ENCODE results near the gene OR2T35.

OR2T35 gene

GRCh38 chr1:248625971-248626370, 19.1 kb downstream of the OR2T35 start:
- no peak for DNase-seq (ENCODE audit: low read depth in 2 of 2)

DNA sequence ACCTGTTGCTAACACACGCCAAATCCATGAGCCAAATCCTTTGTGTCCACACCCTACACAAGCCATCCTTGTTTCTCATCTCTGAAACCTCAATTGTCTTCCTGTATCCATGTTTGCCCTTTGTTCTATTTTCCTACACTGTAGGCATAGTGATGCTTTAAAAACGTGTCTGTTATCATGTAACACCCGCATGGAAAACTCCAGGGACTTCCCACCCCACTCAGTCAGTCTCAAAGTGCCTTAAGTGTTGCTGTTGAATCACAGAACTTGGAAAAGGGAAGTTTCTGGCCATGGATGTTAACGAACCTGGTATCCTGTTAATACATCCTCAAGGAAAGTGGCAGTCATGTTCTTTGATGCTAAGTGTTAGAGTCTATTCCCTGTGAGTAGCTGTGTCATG, 19.9 kb downstream of the OR2T35 start:
- no peak for DNase-seq (ENCODE audit: low read depth in 2 of 2)

GRCh38 chr1:248622570-248623001, 22.5 kb downstream of the OR2T35 start:
- DNase-seq (ENCODE audit: low read depth in 2 of 2), result no peak

- no peak for DNase-seq (ENCODE audit: low read depth in 2 of 2)
Observed at GRCh38 chr1:248621770-248622169, 23.3 kb downstream of the OR2T35 start.

DNA sequence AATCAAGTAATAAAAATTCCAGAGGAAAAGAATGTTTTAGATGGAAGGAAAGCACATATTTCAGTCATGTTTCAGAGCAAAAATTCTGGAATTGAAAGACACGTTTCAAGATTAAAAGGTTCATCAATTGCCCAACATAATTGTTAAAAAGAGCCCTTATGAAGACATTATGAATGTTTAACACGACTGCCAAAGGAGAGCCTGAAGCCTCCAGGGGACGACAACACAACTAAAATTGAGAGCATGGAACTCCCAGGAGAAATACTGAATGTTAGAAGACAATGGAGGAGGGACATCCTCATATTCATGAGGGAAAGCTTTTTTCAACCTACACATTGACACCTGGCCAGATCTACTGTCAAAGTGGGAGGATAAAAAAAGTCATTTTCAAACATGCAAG, 26.2 kb downstream of the OR2T35 start:
- DNase-seq (ENCODE audit: low read depth in 2 of 2), result peak in 1 of 2 experiments; percentile 62

DNA sequence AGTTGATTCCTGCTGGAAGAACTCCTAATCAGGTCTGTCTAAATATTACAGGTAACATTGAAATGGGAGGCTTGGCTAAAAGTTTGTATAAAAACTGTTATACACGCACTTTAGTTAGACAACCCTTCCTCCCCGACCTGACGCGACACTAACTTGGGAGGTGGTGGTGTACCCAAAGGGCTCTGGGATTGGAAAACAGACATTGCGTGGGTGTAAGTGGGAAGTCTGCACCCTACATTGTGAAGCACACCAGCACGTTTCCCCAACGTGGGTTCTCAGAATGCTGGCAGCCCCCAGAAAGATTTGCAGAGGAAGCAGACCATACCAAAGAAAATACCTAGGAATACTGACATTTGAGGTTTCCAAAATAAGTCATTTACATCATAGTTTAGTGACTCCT, 27.0 kb downstream of the OR2T35 start:
- no peak for DNase-seq (ENCODE audit: low read depth in 2 of 2)

GRCh38 chr1:248613742-248614141, 31.3 kb downstream of the OR2T35 start:
- DNase-seq (ENCODE audit: low read depth in 2 of 2), result no peak

- peak in 1 of 2 experiments; percentile 3 for DNase-seq (ENCODE audit: low read depth in 2 of 2)
Observed at GRCh38 chr1:248611883-248612414, 33.1 kb downstream of the OR2T35 start.

DNA sequence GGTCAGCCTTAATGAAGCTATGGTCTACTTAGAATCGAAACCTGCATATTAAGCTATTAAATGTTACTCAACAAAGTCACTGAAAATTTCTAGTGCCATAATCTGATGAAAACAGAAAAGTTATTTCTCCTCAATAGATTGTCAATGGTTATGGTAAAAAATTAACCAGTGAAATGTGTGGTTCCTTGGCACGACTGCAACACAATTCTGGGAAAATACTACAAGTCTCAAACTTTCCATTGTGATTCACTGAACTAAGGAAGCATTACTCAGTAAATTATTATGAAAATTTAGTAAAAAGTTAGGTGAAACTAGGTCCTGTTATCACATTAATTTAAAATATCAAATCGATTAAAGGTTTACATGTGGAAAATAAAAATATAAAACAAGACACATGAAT, 34.8 kb downstream of the OR2T35 start:
- no peak for DNase-seq (ENCODE audit: low read depth in 2 of 2)

GRCh38 chr1:248599396-248599795, 45.7 kb downstream of the OR2T35 start:
- no peak for DNase-seq (ENCODE audit: low read depth in 2 of 2)

- DNase-seq (ENCODE audit: low read depth in 2 of 2), result no peak
Observed at GRCh38 chr1:248597589-248597988, 47.5 kb downstream of the OR2T35 start, which contains the start of gene OR2T10. TSS of gene OR2T10 (minus strand) at chr1:248597700. CDS start at chr1:248593768, 3,932 bp downstream.

DNA sequence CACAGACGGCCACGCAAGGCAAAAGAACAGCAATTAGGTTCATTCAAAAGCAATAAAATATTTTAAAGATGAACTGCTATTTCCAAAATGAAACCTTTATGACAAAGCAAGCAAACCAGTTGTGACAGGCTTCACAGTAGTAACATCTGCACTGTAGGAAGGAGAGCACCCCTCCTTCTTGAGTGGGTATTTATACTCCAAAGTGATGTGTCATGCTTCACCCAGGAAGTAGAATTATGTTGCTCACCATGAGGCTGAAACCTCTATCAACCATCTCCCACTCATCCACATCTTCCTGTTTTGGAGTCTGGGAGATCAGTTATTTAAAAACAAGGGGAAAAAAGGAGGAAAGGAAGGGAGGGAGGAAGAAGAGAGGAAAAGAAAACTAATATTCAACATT, 48.5 kb downstream of the OR2T35 start:
- no peak for DNase-seq (ENCODE audit: low read depth in 2 of 2)

- no peak for DNase-seq (ENCODE audit: low read depth in 2 of 2)
Observed at GRCh38 chr1:248593226-248593625, 51.9 kb downstream of the OR2T35 start.

DNA sequence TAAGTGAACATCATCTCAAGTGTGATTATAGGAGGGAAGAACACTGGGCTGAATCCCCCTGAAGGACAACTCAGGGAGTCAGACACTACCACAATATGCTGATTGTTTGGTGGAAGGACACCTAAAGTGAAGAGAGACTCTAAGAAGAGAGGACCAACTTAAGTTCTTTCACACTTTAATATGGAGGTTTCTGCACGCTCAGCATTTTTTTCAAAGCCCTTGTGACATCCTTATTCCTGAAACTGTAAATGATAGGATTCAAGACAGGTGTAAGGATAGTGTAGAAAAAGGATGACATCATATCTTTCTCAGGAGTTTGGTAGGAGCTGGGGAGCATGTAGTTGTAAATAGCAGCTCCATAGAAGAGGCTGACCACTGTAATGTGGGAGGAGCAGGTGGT, 52.4 kb downstream of the OR2T35 start:
- DNase-seq (ENCODE audit: low read depth in 2 of 2), result no peak

DNA sequence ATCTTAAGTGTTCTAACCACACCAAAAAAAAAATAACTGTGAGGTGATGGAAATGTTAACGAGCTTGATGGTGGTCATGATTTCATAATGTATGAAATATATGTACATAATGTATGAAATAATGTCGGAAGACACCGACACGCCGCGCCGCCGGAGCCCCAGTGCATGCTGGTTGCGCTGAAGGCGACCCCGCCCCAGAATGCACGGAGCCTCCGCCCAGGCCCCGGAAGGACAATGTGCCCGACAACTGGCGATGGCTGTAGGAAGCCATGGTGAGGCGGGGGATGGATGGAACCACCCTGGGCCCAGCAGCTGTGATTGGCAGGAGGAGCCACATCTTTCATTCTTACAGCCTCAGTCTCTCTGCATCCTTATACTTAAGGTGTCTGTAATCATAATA, 55.0 kb downstream of the OR2T35 start:
- DNase-seq (ENCODE audit: low read depth in 2 of 2), result no peak

DNA sequence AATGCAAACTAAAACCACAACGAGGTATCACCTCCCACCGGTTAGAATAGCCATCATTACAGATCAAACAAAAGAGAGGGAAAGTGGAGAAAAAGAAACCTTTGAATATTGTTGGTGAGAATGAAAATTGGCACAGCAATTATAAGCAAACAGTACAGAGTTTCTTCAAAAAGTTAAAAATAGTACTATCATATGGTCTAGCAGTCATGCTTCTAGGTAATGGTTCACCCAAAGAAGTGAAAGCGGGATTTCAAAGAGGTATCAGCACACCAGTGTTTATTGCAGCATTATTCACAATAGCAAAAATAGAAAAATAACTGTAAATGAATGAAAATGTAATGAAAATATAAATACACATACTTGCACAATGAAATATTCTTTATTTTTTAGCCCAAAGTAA, 55.7 kb downstream of the OR2T35 start:
- no peak for DNase-seq (ENCODE audit: low read depth in 2 of 2)

Data from stimulated activated CD4-positive, alpha-beta T cell treated with anti-CD3 and anti-CD28 coated beads, Interleukin-12 subunit alpha, Interleukin-12 subunit beta, amount 100 ng/mL, for 24 hours (primary cell).